Testis (tissue), 2 donors: ENCODE data around the gene CLMN.
A peak's percentile ranks its signal among the peaks of the same experiment; 100 is the strongest.

ENCODE experiments used
- POLR2A ChIP-seq: fragments of 450-650 bp; IDR thresholded peaks from one replicate; pipeline ENCODE4 v1.6.1; 2017; ENCODE audit warnings: antibody characterized with exemption, mild to moderate bottlenecking, moderate library complexity
- TF ChIP-seq, protein P1 (sequence below), 3 experiments: fragments of 450-650 bp in 2 of 3; fragments of 200-600 bp in 1 of 3; sonication (generic) in 1 of 3; IDR thresholded peaks; one replicate each; pipeline ENCODE4 v1.5.1; 2016 to 2019; ENCODE audit warnings: antibody characterized with exemption in 3 of 3, mild to moderate bottlenecking in 2 of 3, moderate library complexity in 1 of 3

DNA sequence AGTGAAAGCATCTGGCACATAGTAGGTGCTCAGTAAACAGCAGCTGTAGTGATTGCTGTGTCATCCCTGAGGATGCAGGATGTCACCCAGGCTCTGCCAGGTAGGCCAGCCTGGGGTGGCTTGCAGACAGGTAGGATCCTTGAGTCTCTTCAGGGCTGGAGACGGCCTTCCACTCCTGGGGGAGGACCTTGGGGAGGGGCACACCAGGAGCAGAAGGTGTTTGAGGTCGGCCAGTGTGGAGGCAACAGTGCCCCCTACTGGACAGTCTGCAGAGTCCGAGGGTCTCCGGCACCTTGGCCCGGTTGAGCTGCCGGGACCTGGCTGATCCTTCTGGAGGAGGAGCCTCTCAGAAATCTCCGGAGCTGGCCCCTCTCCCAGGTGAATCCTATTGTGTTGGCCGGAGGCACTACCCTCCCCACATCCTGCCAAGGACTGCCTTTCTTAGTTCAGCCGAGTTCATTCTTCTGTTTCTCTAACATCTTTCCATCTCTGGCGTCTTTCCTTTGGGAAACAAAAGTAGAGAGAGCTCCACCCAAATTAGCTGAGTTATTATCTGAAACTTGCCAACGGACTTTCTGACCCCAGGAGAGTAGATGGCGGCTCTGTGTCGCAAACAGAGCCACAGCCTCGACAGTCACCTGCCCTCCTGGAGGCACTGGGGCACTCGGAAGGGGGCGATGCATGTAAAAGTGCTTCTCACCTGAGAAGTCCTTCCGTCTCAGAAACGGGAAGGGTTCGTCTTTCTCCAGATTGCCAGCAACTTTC lies 41.8 kb upstream of the CLMN start:
- TF ChIP-seq, protein P1, sequence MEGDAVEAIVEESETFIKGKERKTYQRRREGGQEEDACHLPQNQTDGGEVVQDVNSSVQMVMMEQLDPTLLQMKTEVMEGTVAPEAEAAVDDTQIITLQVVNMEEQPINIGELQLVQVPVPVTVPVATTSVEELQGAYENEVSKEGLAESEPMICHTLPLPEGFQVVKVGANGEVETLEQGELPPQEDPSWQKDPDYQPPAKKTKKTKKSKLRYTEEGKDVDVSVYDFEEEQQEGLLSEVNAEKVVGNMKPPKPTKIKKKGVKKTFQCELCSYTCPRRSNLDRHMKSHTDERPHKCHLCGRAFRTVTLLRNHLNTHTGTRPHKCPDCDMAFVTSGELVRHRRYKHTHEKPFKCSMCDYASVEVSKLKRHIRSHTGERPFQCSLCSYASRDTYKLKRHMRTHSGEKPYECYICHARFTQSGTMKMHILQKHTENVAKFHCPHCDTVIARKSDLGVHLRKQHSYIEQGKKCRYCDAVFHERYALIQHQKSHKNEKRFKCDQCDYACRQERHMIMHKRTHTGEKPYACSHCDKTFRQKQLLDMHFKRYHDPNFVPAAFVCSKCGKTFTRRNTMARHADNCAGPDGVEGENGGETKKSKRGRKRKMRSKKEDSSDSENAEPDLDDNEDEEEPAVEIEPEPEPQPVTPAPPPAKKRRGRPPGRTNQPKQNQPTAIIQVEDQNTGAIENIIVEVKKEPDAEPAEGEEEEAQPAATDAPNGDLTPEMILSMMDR (IDR thresholded peaks at IDR 0.05): peak; percentile 42 to 81 (median 57)
- no peak for TF ChIP-seq POLR2A
